ENCODE measurements around the gene ZNF575. TPM values are rescaled to one million over a fixed set of nuclear protein-coding genes. Genes with fewer than 3 reads are reported as not detected.

The ZNF575 gene
- total and polyA plus RNA-seq, 4 donors = 0.08 to 1.0 (median 0.49) TPM

- peaks cover 1 to 22% (median 15%) of the 10 kb centered on the region in 4 donors for H3K4me1 ChIP-seq (ENCODE audit: control insufficient read depth in 4 of 4, insufficient read depth in 4 of 4, low read length in 3 of 4)
- H3K27ac ChIP-seq (ENCODE audit: low read depth in 1 of 2, low read length in 2 of 2) = peak overlapping the region; percentile 7 to 98
- no peak overlapping the region for H3K4me3 ChIP-seq (ENCODE audit: low read depth in 1 of 3, low read length in 3 of 3)
- peaks cover 0 to 5% (median 4%) of the 10 kb centered on the region in 4 donors for H3K36me3 ChIP-seq (ENCODE audit: control insufficient read depth in 4 of 4, insufficient read depth in 3 of 4, low read depth in 1 of 4, low read length in 3 of 4)
- 67% methylated on average over 62 of the region's 62 CpGs for WGBS
- H3K9me3 ChIP-seq (ENCODE audit: control insufficient read depth in 4 of 4, low read length in 3 of 4) = no peaks in the 10 kb centered on the region
- H3K9ac ChIP-seq (ENCODE audit: low read depth in 1 of 2, low read length in 2 of 2) = no peak overlapping the region
- no peaks in the 10 kb centered on the region for H3K27me3 ChIP-seq (ENCODE audit: control insufficient read depth in 4 of 4, insufficient read depth in 4 of 4, low read length in 3 of 4)
- DNase-seq (ENCODE audit: low spot score) = peak; percentile 64
- peak; percentile 47 for TF ChIP-seq CTCF (IDR thresholded peaks at IDR 0.05; ENCODE audit: low read depth, low read length, missing input control)
- TF ChIP-seq SP1 (IDR thresholded peaks at IDR 0.05) = no peak
- no peak for TF ChIP-seq ATF3 (IDR thresholded peaks at IDR 0.05)
- no peak for TF ChIP-seq FOXA2 (IDR thresholded peaks at IDR 0.05)
- TF ChIP-seq TAF1 (conservative IDR thresholded peaks at IDR 0.05) = no peak
- no peak for TF ChIP-seq FOXA1 (IDR thresholded peaks at IDR 0.05)
- TF ChIP-seq HNF4G (IDR thresholded peaks at IDR 0.05) = no peak
- no peak for TF ChIP-seq RXRA (IDR thresholded peaks at IDR 0.05)
- peak; percentile 44 to 77 for TF ChIP-seq RAD21 (IDR thresholded peaks at IDR 0.05)
- no peak for TF ChIP-seq JUND (IDR thresholded peaks at IDR 0.05)
- no peak for TF ChIP-seq EGR1 (IDR thresholded peaks at IDR 0.05; ENCODE audit: low read depth in 2 of 2)
Observed at GRCh38 chr19:43534816-43535761, 2.1 kb downstream of the ZNF575 start.

GRCh38 chr19:43538922-43539321, 5.9 kb downstream of the ZNF575 start:
- no peaks in the 10 kb centered on the region for H3K27me3 ChIP-seq (ENCODE audit: control insufficient read depth in 4 of 4, insufficient read depth in 4 of 4, low read length in 3 of 4)
- peaks cover 4 to 13% (median 7%) of the 10 kb centered on the region in 4 donors for H3K36me3 ChIP-seq (ENCODE audit: control insufficient read depth in 4 of 4, insufficient read depth in 3 of 4, low read depth in 1 of 4, low read length in 3 of 4)
- no peak for DNase-seq (ENCODE audit: low spot score)
- TF ChIP-seq RXRA (IDR thresholded peaks at IDR 0.05) (no peak), TAF1 (conservative IDR thresholded peaks at IDR 0.05) (no peak), FOXA2 (IDR thresholded peaks at IDR 0.05) (no peak), YY1 (IDR thresholded peaks at IDR 0.05) (no peak), EGR1 (IDR thresholded peaks at IDR 0.05; ENCODE audit: low read depth in 2 of 2) (no peak), SP1 (IDR thresholded peaks at IDR 0.05) (no peak), REST (IDR thresholded peaks at IDR 0.05) (no peak), CTCF (IDR thresholded peaks at IDR 0.05; ENCODE audit: low read depth, low read length, missing input control) (no peak), GABPA (IDR thresholded peaks at IDR 0.05 in 1 of 2, conservative IDR thresholded peaks at IDR 0.05 in 1 of 2) (no peak), NR2F2 (IDR thresholded peaks at IDR 0.05) (no peak), FOXA1 (IDR thresholded peaks at IDR 0.05) (no peak), RAD21 (IDR thresholded peaks at IDR 0.05) (no peak), JUND (IDR thresholded peaks at IDR 0.05) (no peak), HNF4A (conservative IDR thresholded peaks at IDR 0.05) (no peak), ZBTB33 (IDR thresholded peaks at IDR 0.05) (no peak), MAX (IDR thresholded peaks at IDR 0.05) (no peak), ATF3 (IDR thresholded peaks at IDR 0.05) (no peak), HNF4G (IDR thresholded peaks at IDR 0.05) (no peak)
- peaks cover 4 to 18% (median 10%) of the 10 kb centered on the region in 4 donors for H3K4me1 ChIP-seq (ENCODE audit: control insufficient read depth in 4 of 4, insufficient read depth in 4 of 4, low read length in 3 of 4)
- no peak overlapping the region for H3K27ac ChIP-seq (ENCODE audit: low read depth in 1 of 2, low read length in 2 of 2)
- no peak overlapping the region for H3K9ac ChIP-seq (ENCODE audit: low read depth in 1 of 2, low read length in 2 of 2)
- no peaks in the 10 kb centered on the region for H3K9me3 ChIP-seq (ENCODE audit: control insufficient read depth in 4 of 4, low read length in 3 of 4)
- H3K4me3 ChIP-seq (ENCODE audit: low read depth in 1 of 3, low read length in 3 of 3) = no peak overlapping the region
